ENCODE data around the gene LRRC43. TPM values are rescaled to one million over a fixed set of nuclear protein-coding genes. Genes with fewer than 3 reads are reported as not detected.

Gene LRRC43
- total RNA-seq, 1 experiment from 2014 or later = 0.46 TPM

DNA sequence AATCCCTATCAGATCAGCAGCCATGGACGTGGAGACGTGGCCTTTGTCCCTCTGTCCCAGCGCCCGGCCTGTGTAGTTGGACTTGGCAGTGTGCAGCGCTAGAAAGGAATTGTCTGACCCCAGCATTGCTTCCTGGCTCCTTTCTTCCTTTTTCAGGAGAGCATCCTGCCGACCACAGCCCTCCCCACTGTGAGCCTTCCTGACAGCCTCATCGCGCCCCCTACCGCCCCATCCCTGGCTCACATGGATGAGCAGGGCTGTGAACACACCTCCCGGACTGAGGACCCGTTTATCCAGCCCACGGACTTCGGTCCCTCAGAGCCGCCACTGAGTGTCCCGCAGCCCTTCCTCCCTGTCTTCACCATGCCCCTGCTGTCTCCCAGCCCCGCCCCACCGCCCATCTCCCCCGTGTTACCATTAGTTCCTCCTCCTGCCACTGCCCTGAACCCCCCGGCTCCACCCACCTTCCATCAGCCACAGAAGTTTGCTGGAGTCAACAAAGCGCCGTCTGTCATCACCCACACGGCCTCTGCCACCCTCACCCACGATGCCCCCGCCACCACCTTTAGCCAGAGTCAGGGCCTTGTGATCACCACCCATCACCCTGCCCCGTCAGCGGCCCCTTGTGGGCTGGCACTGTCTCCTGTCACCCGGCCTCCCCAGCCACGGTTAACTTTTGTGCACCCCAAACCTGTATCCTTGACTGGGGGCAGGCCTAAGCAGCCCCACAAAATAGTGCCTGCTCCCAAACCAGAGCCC lies 49.6 kb upstream of the LRRC43 start:
- H3K9me3 Mint-ChIP-seq = no peaks in the 10 kb centered on the region
- H2BK120ac ChIP-seq (ENCODE audit: low read depth, low read length, poor library complexity, severe bottlenecking) = no peak overlapping the region
- H3K79me1 ChIP-seq (ENCODE audit: insufficient read depth, low read depth, low read length, poor library complexity, severe bottlenecking) = no peaks in the 10 kb centered on the region
- H2AK5ac ChIP-seq (ENCODE audit: insufficient read length, low read length) = no peak overlapping the region
- no peak overlapping the region for H3K14ac ChIP-seq (ENCODE audit: insufficient read depth, low read length)
- no peak overlapping the region for H3K23ac ChIP-seq (ENCODE audit: insufficient read length, low read depth, low read length)
- no peak overlapping the region for H3K27ac ChIP-seq (ENCODE audit: insufficient read length, low read depth, low read length)
- H4K5ac ChIP-seq (ENCODE audit: insufficient read length, low read depth, low read length) = no peak overlapping the region
- peaks cover 0 to 13% of the 10 kb centered on the region in 2 experiments; a peak in 2 of 4 replicates for H3K4me1 Mint-ChIP-seq
- H3K9me3 ChIP-seq (ENCODE audit: control insufficient read depth, low read depth, low read length) = no peaks in the 10 kb centered on the region
- H3T11ph ChIP-seq (ENCODE audit: low read length) = no peak overlapping the region
- no peak overlapping the region for H4K91ac ChIP-seq (ENCODE audit: insufficient read length, low read depth, low read length)
- no peak overlapping the region for H3K56ac ChIP-seq (ENCODE audit: insufficient read length, low read depth, low read length)
- no peaks in the 10 kb centered on the region for H3K79me2 ChIP-seq (ENCODE audit: insufficient read depth, low read length)
- no peaks in the 10 kb centered on the region for H3K27me3 ChIP-seq (ENCODE audit: insufficient read depth, low read length)
- H4K8ac ChIP-seq (replicated peaks; ENCODE audit: insufficient read length, low read depth, low read length) = no peak overlapping the region
- no peak overlapping the region; a peak in 1 of 7 replicates for H3K27ac Mint-ChIP-seq
- no peaks in the 10 kb centered on the region for H3K23me2 ChIP-seq (ENCODE audit: insufficient read length, low read depth, low read length, poor library complexity, severe bottlenecking)
- no peak overlapping the region for H2BK20ac ChIP-seq (ENCODE audit: low read depth, low read length, poor library complexity, severe bottlenecking)
- H2AFZ ChIP-seq (ENCODE audit: low read length) = no peak overlapping the region
- TF ChIP-seq, protein P1, sequence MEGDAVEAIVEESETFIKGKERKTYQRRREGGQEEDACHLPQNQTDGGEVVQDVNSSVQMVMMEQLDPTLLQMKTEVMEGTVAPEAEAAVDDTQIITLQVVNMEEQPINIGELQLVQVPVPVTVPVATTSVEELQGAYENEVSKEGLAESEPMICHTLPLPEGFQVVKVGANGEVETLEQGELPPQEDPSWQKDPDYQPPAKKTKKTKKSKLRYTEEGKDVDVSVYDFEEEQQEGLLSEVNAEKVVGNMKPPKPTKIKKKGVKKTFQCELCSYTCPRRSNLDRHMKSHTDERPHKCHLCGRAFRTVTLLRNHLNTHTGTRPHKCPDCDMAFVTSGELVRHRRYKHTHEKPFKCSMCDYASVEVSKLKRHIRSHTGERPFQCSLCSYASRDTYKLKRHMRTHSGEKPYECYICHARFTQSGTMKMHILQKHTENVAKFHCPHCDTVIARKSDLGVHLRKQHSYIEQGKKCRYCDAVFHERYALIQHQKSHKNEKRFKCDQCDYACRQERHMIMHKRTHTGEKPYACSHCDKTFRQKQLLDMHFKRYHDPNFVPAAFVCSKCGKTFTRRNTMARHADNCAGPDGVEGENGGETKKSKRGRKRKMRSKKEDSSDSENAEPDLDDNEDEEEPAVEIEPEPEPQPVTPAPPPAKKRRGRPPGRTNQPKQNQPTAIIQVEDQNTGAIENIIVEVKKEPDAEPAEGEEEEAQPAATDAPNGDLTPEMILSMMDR (conservative IDR thresholded peaks at IDR 0.05) = peak; percentile 41
- no peak overlapping the region for H2BK12ac ChIP-seq (ENCODE audit: insufficient read length, low read depth, low read length)
- DNase-seq = peak; percentile 73
- peaks cover 2% of the 10 kb centered on the region for H4K20me1 ChIP-seq (ENCODE audit: control insufficient read depth, insufficient read depth, insufficient read length)
- peaks cover 24 to 50% (median 36%) of the 10 kb centered on the region in 3 experiments for H3K36me3 Mint-ChIP-seq (ENCODE audit: insufficient read depth in 1 of 3, low read depth in 3 of 3)
- no peak overlapping the region for H3K9ac ChIP-seq (ENCODE audit: extremely low read depth, insufficient read length, low read length)
- no peak overlapping the region for H3K4me2 ChIP-seq (ENCODE audit: insufficient read depth, insufficient read length, low read length)
- H2BK15ac ChIP-seq (ENCODE audit: low read depth, low read length) = no peak overlapping the region
- H3K4me1 ChIP-seq (ENCODE audit: insufficient read depth, low read length) = no peaks in the 10 kb centered on the region
- no peak overlapping the region for H3K4ac ChIP-seq (ENCODE audit: low read depth, low read length)
- H3K18ac ChIP-seq (ENCODE audit: insufficient read length, low read depth, low read length) = no peak overlapping the region
- no peak overlapping the region; a peak in 1 of 5 replicates for H3K4me3 Mint-ChIP-seq
- WGBS (ENCODE audit: extremely low coverage, insufficient read length, low lambda C conversion rate) = no CpG with 5 or more reads among the region's 28 CpGs
- H2BK5ac ChIP-seq (ENCODE audit: insufficient read length, low read length) = no peak overlapping the region
- H3K27me3 Mint-ChIP-seq (ENCODE audit: low read depth) = no peaks in the 10 kb centered on the region
